ENCODE data around the gene TNFAIP8L1.

Gene TNFAIP8L1

GRCh38 chr19:4671185-4671851 is 32.0 kb downstream of the TNFAIP8L1 start:
- H3K4me3 ChIP-seq (ENCODE audit: low read depth, low read length), result no peak overlapping the region
- TF ChIP-seq POLR2A (IDR thresholded peaks at IDR 0.05; ENCODE audit: extremely low read depth, insufficient read length), result no peak
- TF ChIP-seq MYC (IDR thresholded peaks at IDR 0.05; ENCODE audit: low read depth, low read length), result no peak
- no peak for TF ChIP-seq CTCF (IDR thresholded peaks at IDR 0.05; ENCODE audit: low read depth, low read length)
- TF ChIP-seq MAX (IDR thresholded peaks at IDR 0.05; ENCODE audit: low read depth, low read length), result no peak
- no peak for DNase-seq (ENCODE audit: low read depth)

- DNase-seq (ENCODE audit: low read depth), result no peak
- TF ChIP-seq MAX (IDR thresholded peaks at IDR 0.05; ENCODE audit: low read depth, low read length), result no peak
- no peak for TF ChIP-seq MYC (IDR thresholded peaks at IDR 0.05; ENCODE audit: low read depth, low read length)
- no peak for TF ChIP-seq POLR2A (IDR thresholded peaks at IDR 0.05; ENCODE audit: extremely low read depth, insufficient read length)
- no peak for TF ChIP-seq CTCF (IDR thresholded peaks at IDR 0.05; ENCODE audit: low read depth, low read length)
- no peak overlapping the region for H3K4me3 ChIP-seq (ENCODE audit: low read depth, low read length)
Measured at GRCh38 chr19:4673216-4673615, 33.9 kb downstream of the TNFAIP8L1 start.

DNA sequence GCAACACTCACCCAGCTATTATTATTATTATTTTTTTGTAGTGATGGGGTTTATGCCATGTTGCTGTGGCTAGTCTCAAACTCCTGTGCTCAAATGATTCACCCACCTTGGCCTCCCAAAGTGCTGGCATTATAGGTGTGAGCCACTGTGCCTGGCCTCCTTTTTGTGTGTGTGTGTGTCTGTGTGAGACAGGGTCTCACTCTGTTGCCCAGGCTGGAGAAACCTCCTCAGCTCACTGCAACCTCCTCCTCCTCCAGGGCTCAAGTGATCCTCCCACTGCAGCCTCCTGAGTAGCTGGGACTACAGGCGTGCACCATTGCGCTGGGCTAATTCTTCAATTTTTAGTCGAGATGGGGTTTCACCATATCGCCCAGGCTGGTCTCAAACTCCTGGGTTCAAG is 34.4 kb downstream of the TNFAIP8L1 start:
- H3K4me3 ChIP-seq (ENCODE audit: low read depth, low read length), result no peak overlapping the region
- no peak for DNase-seq (ENCODE audit: low read depth)
- TF ChIP-seq POLR2A (IDR thresholded peaks at IDR 0.05; ENCODE audit: extremely low read depth, insufficient read length), result no peak
- no peak for TF ChIP-seq CTCF (IDR thresholded peaks at IDR 0.05; ENCODE audit: low read depth, low read length)
- TF ChIP-seq MYC (IDR thresholded peaks at IDR 0.05; ENCODE audit: low read depth, low read length), result no peak
- TF ChIP-seq MAX (IDR thresholded peaks at IDR 0.05; ENCODE audit: low read depth, low read length), result no peak

GRCh38 chr19:4675346-4675745 is 36.0 kb downstream of the TNFAIP8L1 start:
- TF ChIP-seq CTCF (IDR thresholded peaks at IDR 0.05; ENCODE audit: low read depth, low read length), result no peak
- TF ChIP-seq MYC (IDR thresholded peaks at IDR 0.05; ENCODE audit: low read depth, low read length), result no peak
- TF ChIP-seq MAX (IDR thresholded peaks at IDR 0.05; ENCODE audit: low read depth, low read length), result no peak
- no peak for TF ChIP-seq POLR2A (IDR thresholded peaks at IDR 0.05; ENCODE audit: extremely low read depth, insufficient read length)
- no peak overlapping the region for H3K4me3 ChIP-seq (ENCODE audit: low read depth, low read length)

GRCh38 chr19:4676955-4677731 is 37.8 kb downstream of the TNFAIP8L1 start:
- TF ChIP-seq MYC (IDR thresholded peaks at IDR 0.05; ENCODE audit: low read depth, low read length) (no peak), CTCF (IDR thresholded peaks at IDR 0.05; ENCODE audit: low read depth, low read length) (peak; percentile 33)
- peak; percentile 52 for DNase-seq (ENCODE audit: low read depth)

More at GRCh38 chr19:4675346-4675745, 36.0 kb downstream of the TNFAIP8L1 start:
- no peak for DNase-seq (ENCODE audit: low read depth)

More at GRCh38 chr19:4676955-4677731, 37.8 kb downstream of the TNFAIP8L1 start:
- no peak overlapping the region for H3K4me3 ChIP-seq (ENCODE audit: low read depth, low read length)
